ENCODE data around the gene NKX3-2.

Gene NKX3-2

DNA sequence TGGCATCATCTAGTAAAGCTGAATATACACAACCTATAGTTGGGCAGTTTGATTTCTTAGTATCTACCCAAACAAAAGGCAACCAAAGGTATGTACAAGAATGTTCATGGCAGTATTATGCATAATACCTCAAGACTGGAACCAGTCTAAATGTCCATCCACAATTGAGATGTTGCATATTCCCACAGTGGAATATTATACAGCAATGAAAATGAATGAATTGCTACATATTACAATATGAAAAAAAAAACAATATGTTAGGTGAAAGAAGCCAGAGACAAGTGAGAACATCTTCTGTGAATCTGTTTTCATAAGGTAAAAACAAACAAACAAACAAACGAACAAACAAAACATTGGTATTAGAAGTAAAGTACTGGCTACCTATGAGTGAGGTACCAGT, 48.6 kb downstream of the NKX3-2 start:
- Histone ChIP-seq H4K20me1 (ENCODE audit: insufficient read depth, low read length) (no peaks in the 10 kb centered on the region), H3K4me2 (ENCODE audit: low read depth, low read length) (no peak overlapping the region), H3K9me3 (replicated peaks; ENCODE audit: insufficient read depth, low read length) (no peaks in the 10 kb centered on the region), H3K27ac (ENCODE audit: low read length) (no peak overlapping the region), H3K9me2 (replicated peaks; ENCODE audit: insufficient read depth, low read length) (no peaks in the 10 kb centered on the region), H3K27me3 (replicated peaks; ENCODE audit: insufficient read depth, low read length) (no peaks in the 10 kb centered on the region), H3F3A (ENCODE audit: insufficient read depth, low read length) (no peaks in the 10 kb centered on the region), H2AFZ (ENCODE audit: low read length) (no peak overlapping the region), H3K4me3 (ENCODE audit: low read length) (no peak overlapping the region), H3K9ac (ENCODE audit: low read length) (no peak overlapping the region), H3K36me3 (replicated peaks; ENCODE audit: insufficient read depth, low read length) (no peaks in the 10 kb centered on the region), H3K79me2 (ENCODE audit: low read length) (no peaks in the 10 kb centered on the region), H3K4me1 (ENCODE audit: low read length) (no peaks in the 10 kb centered on the region)
- no peak for DNase-seq
- no peak for TF ChIP-seq EZH2phosphoT487 (IDR thresholded peaks at IDR 0.05; ENCODE audit: low read length)
- TF ChIP-seq, protein P1, sequence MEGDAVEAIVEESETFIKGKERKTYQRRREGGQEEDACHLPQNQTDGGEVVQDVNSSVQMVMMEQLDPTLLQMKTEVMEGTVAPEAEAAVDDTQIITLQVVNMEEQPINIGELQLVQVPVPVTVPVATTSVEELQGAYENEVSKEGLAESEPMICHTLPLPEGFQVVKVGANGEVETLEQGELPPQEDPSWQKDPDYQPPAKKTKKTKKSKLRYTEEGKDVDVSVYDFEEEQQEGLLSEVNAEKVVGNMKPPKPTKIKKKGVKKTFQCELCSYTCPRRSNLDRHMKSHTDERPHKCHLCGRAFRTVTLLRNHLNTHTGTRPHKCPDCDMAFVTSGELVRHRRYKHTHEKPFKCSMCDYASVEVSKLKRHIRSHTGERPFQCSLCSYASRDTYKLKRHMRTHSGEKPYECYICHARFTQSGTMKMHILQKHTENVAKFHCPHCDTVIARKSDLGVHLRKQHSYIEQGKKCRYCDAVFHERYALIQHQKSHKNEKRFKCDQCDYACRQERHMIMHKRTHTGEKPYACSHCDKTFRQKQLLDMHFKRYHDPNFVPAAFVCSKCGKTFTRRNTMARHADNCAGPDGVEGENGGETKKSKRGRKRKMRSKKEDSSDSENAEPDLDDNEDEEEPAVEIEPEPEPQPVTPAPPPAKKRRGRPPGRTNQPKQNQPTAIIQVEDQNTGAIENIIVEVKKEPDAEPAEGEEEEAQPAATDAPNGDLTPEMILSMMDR (IDR thresholded peaks at IDR 0.05; ENCODE audit: low read length) = no peak
- TF ChIP-seq EZH2 (optimal IDR thresholded peaks at IDR 0.05; ENCODE audit: low read depth, low read length) = no peak

DNA sequence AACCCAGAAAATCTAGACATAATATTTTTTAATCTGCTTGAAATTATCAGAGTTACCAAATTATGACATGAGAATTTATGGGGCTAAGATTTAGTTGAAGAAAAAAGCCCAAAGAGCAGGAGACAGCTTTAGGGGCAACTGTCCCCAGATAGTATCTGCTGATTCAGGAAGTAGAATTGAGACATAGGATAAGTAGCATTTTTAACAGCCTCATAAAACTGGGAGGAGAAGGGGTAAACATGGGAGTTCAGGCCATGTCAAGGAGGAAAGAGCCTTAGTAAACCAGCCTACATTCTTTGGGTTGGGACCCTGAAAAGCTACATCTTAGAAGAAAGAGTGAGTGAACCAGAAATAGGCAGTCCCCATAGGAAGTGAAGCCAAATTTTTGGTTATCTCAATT, 50.5 kb downstream of the NKX3-2 start:
- no peak overlapping the region for H3K27ac ChIP-seq (ENCODE audit: low read length)
- no peak for DNase-seq
- no peak overlapping the region for H3K4me3 ChIP-seq (ENCODE audit: low read length)
- no peaks in the 10 kb centered on the region for H3K79me2 ChIP-seq (ENCODE audit: low read length)
- no peaks in the 10 kb centered on the region for H3K36me3 ChIP-seq (replicated peaks; ENCODE audit: insufficient read depth, low read length)
- no peaks in the 10 kb centered on the region for H3F3A ChIP-seq (ENCODE audit: insufficient read depth, low read length)
- H3K4me2 ChIP-seq (ENCODE audit: low read depth, low read length) = no peak overlapping the region
- no peaks in the 10 kb centered on the region for H3K27me3 ChIP-seq (replicated peaks; ENCODE audit: insufficient read depth, low read length)
- TF ChIP-seq, protein P1 (IDR thresholded peaks at IDR 0.05; ENCODE audit: low read length) = no peak
- no peak for TF ChIP-seq EZH2phosphoT487 (IDR thresholded peaks at IDR 0.05; ENCODE audit: low read length)
- TF ChIP-seq EZH2 (optimal IDR thresholded peaks at IDR 0.05; ENCODE audit: low read depth, low read length) = no peak
- no peaks in the 10 kb centered on the region for H3K9me2 ChIP-seq (replicated peaks; ENCODE audit: insufficient read depth, low read length)
- H3K4me1 ChIP-seq (ENCODE audit: low read length) = no peaks in the 10 kb centered on the region
- no peak overlapping the region for H2AFZ ChIP-seq (ENCODE audit: low read length)
- H3K9ac ChIP-seq (ENCODE audit: low read length) = no peak overlapping the region
- H3K9me3 ChIP-seq (replicated peaks; ENCODE audit: insufficient read depth, low read length) = no peaks in the 10 kb centered on the region
- H4K20me1 ChIP-seq (ENCODE audit: insufficient read depth, low read length) = no peaks in the 10 kb centered on the region

DNA sequence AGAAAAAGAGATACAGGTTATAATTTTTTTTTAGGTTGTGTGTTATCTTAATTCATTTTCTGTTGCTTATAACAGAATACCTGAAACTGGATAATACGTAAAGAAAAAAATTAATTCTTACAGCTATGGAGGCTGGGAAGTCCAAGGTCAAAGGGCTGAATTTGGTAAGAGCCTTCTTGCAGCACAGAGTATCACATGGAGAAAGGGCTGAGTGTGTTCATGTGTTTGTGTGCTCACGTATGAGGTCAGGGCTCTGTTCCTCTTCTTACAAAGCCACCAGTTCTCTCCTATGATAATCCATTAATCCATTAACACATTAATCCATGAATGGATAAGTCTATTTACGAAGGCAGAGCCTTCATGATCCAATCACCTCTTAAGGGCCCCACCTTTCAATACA, 51.6 kb downstream of the NKX3-2 start:
- Histone ChIP-seq H4K20me1 (ENCODE audit: insufficient read depth, low read length) (no peaks in the 10 kb centered on the region), H3K9me2 (replicated peaks; ENCODE audit: insufficient read depth, low read length) (no peaks in the 10 kb centered on the region), H3K79me2 (ENCODE audit: low read length) (no peaks in the 10 kb centered on the region), H3K9me3 (replicated peaks; ENCODE audit: insufficient read depth, low read length) (no peaks in the 10 kb centered on the region), H2AFZ (ENCODE audit: low read length) (no peak overlapping the region), H3K27ac (ENCODE audit: low read length) (no peak overlapping the region), H3K4me2 (ENCODE audit: low read depth, low read length) (no peak overlapping the region), H3K9ac (ENCODE audit: low read length) (no peak overlapping the region), H3K27me3 (replicated peaks; ENCODE audit: insufficient read depth, low read length) (no peaks in the 10 kb centered on the region), H3K4me1 (ENCODE audit: low read length) (no peaks in the 10 kb centered on the region), H3F3A (ENCODE audit: insufficient read depth, low read length) (no peaks in the 10 kb centered on the region), H3K4me3 (ENCODE audit: low read length) (no peak overlapping the region), H3K36me3 (replicated peaks; ENCODE audit: insufficient read depth, low read length) (no peaks in the 10 kb centered on the region)
- no peak for TF ChIP-seq EZH2 (optimal IDR thresholded peaks at IDR 0.05; ENCODE audit: low read depth, low read length)
- TF ChIP-seq EZH2phosphoT487 (IDR thresholded peaks at IDR 0.05; ENCODE audit: low read length) = no peak
- TF ChIP-seq, protein P1 (IDR thresholded peaks at IDR 0.05; ENCODE audit: low read length) = no peak
- no peak for DNase-seq

All from MM.1S (cell line).